Measurements from ENCODE around the gene EGR1. TPM values are rescaled to one million over a fixed set of nuclear protein-coding genes. Genes with fewer than 3 reads are reported as not detected.

EGR1 gene
- total and polyA plus RNA-seq, 2 of the 4 experiments (the other 2 are of a cell fraction) = 2.9 to 104 TPM

GRCh38 chr5:138440159-138441073, 24.9 kb upstream of the EGR1 start:
- BruUV-seq (replicated peaks) = no TSS peak

More at GRCh38 chr5:138440159-138441073, 24.9 kb upstream of the EGR1 start:
- H2AK5ac ChIP-seq (ENCODE audit: low read depth, low read length) = peak overlapping the region; percentile 82
- H3K18ac ChIP-seq (ENCODE audit: low read depth, low read length) = no peak overlapping the region
- H2AFZ ChIP-seq (replicated peaks; ENCODE audit: low read length, poor library complexity) = peak overlapping the region; percentile 92
- ATAC-seq (ENCODE audit: low read depth) = no peak
- peak overlapping the region in 1 of 2 experiments; percentile 75; a peak in 2 of 4 replicates for H4K8ac ChIP-seq (ENCODE audit: low read depth in 2 of 2, low read length in 2 of 2)
- ChIA-PET POLR2A (ENCODE audit: unreplicated experiment) (no interaction called here), CTCF (interaction anchor here (1.0 to 1.2 kb wide), 2 partner anchors 63 to 103 kb away, joined by 3 read pairs; no protein-coding TSS in a partner anchor)
- peak overlapping the region; percentile 83 for H2AK9ac ChIP-seq (replicated peaks; ENCODE audit: low read depth, low read length, poor library complexity)
- TF ChIP-seq SMC3 (IDR thresholded peaks at IDR 0.05; ENCODE audit: low read depth, low read length) = no peak
- no peak for TF ChIP-seq BHLHE40 (IDR thresholded peaks at IDR 0.05; ENCODE audit: low read depth, low read length)
- TF ChIP-seq CTCF (conservative IDR thresholded peaks at IDR 0.05; ENCODE audit: low read depth, low read length) = no peak
- no peak for TF ChIP-seq USF2 (IDR thresholded peaks at IDR 0.05; ENCODE audit: low read depth, low read length)
- no peak for TF ChIP-seq NFE2L2 (IDR thresholded peaks at IDR 0.05; ENCODE audit: low read depth, low read length)
- H4K91ac ChIP-seq (ENCODE audit: insufficient read depth, low read depth, low read length) = no peak overlapping the region
- H3K56ac ChIP-seq (ENCODE audit: extremely low read depth, insufficient read depth, low read length) = no peak overlapping the region; the same call in 1 of the 2 replicates
- no peaks in the 10 kb centered on the region for H3K9me3 ChIP-seq (ENCODE audit: control insufficient read depth, insufficient read depth, low read length)
- H3K9me1 ChIP-seq (ENCODE audit: insufficient read depth, low read length) = peaks cover 7% of the 10 kb centered on the region; the same call in 1 of the 2 replicates
- H4K5ac ChIP-seq (ENCODE audit: low read depth, low read length) = no peak overlapping the region
- in situ Hi-C loops (cut with MboI; ENCODE audit: low sequenced_read_pairs) = no loop called here
- no peak overlapping the region; the same call in 1 of the 2 replicates for H3K4ac ChIP-seq (ENCODE audit: low read depth, low read length)
- H3K27me3 ChIP-seq (ENCODE audit: control insufficient read depth, insufficient read depth, low read length) = no peaks in the 10 kb centered on the region
- no peak overlapping the region for H2BK15ac ChIP-seq (ENCODE audit: low read depth, low read length)
- DNase-seq = no peak
- no peak overlapping the region; the same call in 1 of the 2 replicates for H3K4me2 ChIP-seq (ENCODE audit: low read depth, low read length)
- H3K14ac ChIP-seq (replicated peaks; ENCODE audit: low read depth, low read length) = 0 out of 2 replicates have a peak overlapping the region, but pooled peaks have one; percentile 76
- 0 out of 2 replicates have a peak, but pooled peaks cover 6% of the 10 kb centered on the region for H4K20me1 ChIP-seq (ENCODE audit: insufficient read depth, low read length)
- H3K9ac ChIP-seq (ENCODE audit: low read depth, low read length) = no peak overlapping the region
- 0 out of 2 replicates have a peak overlapping the region, but pooled peaks have one; percentile 38 for H3K23ac ChIP-seq (ENCODE audit: low read depth, low read length)
- no peak overlapping the region for H2BK120ac ChIP-seq (ENCODE audit: low read depth, low read length)
- intact Hi-C loops (cut with micrococcal nuclease) = no loop called here
- WGBS, 2 experiments (ENCODE audit: extremely low coverage in 2 of 2, insufficient read length in 1 of 2) = 76% methylated on average over 4 of the region's 17 CpGs; no CpG with 5 or more reads in 1 of the 2 experiments
- dilution Hi-C loops (cut with HindIII; ENCODE audit: low sequenced_read_pairs, unreplicated experiment) = no loop called here
- H2BK5ac ChIP-seq (ENCODE audit: low read depth, low read length, poor library complexity, severe bottlenecking) = no peak overlapping the region
- H3K36me3 ChIP-seq (ENCODE audit: control insufficient read depth, insufficient read depth, low read length) = peaks cover 7% of the 10 kb centered on the region
- H3K4me1 ChIP-seq (ENCODE audit: control insufficient read depth, insufficient read depth, low read length) = peaks cover 9% of the 10 kb centered on the region; the same call in 1 of the 2 replicates
- H2BK20ac ChIP-seq (ENCODE audit: low read depth, low read length) = no peak overlapping the region
- H3K4me3 ChIP-seq (ENCODE audit: insufficient read depth, low read depth, low read length) = no peak overlapping the region
- no peak overlapping the region for H3K27ac ChIP-seq (ENCODE audit: insufficient read depth, low read length)
- H3K79me1 ChIP-seq (ENCODE audit: low read depth in 1 of 2, low read length in 2 of 2) = peaks cover 0 to 8% of the 10 kb centered on the region in 2 experiments; a peak in 2 of 4 replicates

All from IMR-90 (cell line).